ENCODE data around the gene PSMD6.

DNA sequence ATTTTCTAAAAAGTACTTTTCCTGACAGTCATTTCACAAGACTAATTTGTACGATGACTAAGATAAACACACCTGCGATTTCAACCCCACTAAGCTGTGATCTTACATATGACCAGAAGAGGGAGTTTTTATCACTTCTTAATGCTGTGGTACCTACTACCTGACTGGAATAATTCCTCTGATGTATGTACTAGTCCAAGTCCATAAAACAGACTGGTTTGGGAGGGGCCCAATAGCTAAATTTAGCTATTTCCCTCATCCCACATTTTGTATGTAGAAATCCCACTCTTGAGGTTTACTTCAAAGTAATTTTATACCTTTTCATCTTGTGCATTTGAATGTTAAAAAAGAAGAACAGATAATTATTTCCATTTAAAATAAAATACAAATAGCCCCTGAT, 61.4 kb downstream of the PSMD6 start:
- peak; percentile 51 for TF ChIP-seq CTCF (conservative IDR thresholded peaks at IDR 0.05; ENCODE audit: low read depth, low read length)
- TF ChIP-seq EZH2 (IDR thresholded peaks at IDR 0.05; ENCODE audit: borderline replicate concordance, low read depth, low read length, poor library complexity, severe bottlenecking): no peak
